Uterus (tissue), 2 donors: ENCODE measurements around the gene CCDC178.

Source experiments
- POLR2A ChIP-seq, 2 donors: fragments of 450-650 bp; IDR thresholded peaks; one replicate each; pipeline ENCODE4 v1.6.1; 2016; ENCODE audit warnings: antibody characterized with exemption in 2 of 2, mild to moderate bottlenecking in 1 of 2, moderate library complexity in 1 of 2
- TF ChIP-seq, protein P1 (sequence below), 4 experiments: fragments of 200-600 bp in 2 of 4; fragments of 450-650 bp in 2 of 4; sonication (generic) in 2 of 4; IDR thresholded peaks; one replicate each; pipeline ENCODE4 v1.5.1; 2016 to 2019; ENCODE audit warnings: antibody characterized with exemption in 4 of 4, mild to moderate bottlenecking in 2 of 4, moderate library complexity in 1 of 4

DNA sequence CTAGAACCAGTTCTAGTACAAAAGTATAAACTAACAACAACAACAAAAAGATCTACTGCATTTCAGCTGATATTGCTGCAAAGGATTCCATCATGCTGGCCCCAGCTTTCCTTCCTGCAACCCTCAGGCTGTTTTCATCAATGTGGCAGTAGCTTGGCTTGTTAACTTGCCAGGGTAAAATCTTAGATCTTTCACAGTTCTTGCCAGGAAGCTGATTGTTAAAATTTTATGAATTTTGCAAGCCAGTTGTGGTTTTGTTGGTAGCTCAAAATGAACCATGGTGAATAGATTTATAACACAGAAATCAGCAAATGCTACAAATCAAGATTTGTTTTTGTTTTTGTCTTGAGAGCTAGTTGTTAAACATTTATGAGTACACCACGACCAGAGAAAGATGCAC is 19.3 kb downstream of the CCDC178 start:
- TF ChIP-seq, protein P1, sequence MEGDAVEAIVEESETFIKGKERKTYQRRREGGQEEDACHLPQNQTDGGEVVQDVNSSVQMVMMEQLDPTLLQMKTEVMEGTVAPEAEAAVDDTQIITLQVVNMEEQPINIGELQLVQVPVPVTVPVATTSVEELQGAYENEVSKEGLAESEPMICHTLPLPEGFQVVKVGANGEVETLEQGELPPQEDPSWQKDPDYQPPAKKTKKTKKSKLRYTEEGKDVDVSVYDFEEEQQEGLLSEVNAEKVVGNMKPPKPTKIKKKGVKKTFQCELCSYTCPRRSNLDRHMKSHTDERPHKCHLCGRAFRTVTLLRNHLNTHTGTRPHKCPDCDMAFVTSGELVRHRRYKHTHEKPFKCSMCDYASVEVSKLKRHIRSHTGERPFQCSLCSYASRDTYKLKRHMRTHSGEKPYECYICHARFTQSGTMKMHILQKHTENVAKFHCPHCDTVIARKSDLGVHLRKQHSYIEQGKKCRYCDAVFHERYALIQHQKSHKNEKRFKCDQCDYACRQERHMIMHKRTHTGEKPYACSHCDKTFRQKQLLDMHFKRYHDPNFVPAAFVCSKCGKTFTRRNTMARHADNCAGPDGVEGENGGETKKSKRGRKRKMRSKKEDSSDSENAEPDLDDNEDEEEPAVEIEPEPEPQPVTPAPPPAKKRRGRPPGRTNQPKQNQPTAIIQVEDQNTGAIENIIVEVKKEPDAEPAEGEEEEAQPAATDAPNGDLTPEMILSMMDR (IDR thresholded peaks at IDR 0.05): no peak
- TF ChIP-seq POLR2A (IDR thresholded peaks at IDR 0.05): no peak
